OCI-M2 (cell line): ENCODE data around the gene UGT1A10.
"Not testable (repeated sequence)": the region's sequence is repeated elsewhere in the genome, so short reads cannot be mapped to it uniquely, and the experiment has no call there.

Experiments
- DNase-seq: peaks from one replicate; lab custom pipeline; 2025; ENCODE audit not compliant: unreplicated experiment; lab: John Stamatoyannopoulos, UW

Gene UGT1A10

GRCh38 chr2:233636306-233636705, at the start of gene UGT1A10:
UGT1A10 (plus strand) TSS chr2:233636448; CDS start chr2:233636523, 75 bp downstream.
- not testable (repeated sequence) for DNase-seq

DNA sequence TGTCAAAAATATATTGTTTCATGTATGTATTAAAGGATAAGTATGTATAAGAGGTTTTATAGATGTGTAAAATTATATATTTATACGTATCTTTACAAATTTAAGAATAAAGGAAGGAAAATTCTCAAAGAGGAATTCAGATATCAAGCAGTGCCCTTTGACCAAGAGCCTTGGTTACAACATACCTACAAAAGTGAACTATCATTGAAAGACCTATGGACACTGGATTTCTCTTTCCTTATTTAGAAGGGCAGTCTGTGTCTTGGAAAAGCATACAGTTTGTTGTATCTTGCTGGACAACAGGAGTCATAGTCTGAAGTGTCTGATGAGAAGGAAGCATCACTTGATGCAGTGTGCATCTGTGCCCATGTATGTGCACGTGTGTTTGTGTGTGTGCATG, 47.8 kb upstream of the UGT1A10 start:
- DNase-seq, result no peak

- not testable (repeated sequence) for DNase-seq
These were observed 43.5 kb upstream of the UGT1A10 start for GRCh38 chr2:233592706-233593105.

DNA sequence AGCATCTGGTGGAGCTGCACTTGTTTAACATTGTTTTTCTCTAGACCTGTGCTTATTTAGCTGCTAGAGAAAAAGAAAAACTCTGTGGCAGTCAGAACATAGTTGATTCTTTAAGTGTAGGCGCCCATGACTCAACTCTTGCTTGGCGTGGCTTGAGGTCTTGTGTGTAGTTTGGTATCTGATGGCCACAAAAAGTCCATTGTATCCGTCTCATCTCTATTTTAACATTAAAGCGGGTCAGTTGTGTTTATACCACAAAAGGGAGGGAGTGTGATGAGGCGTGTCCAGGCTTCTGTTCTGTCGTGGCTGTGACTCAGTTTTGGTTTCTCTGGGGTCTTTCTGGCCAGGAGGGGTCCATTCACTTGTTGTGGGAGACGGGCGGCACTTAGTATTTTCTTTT, 43.0 kb upstream of the UGT1A10 start:
- no peak for DNase-seq

- DNase-seq, result no peak
These were observed 38.7 kb upstream of the UGT1A10 start for GRCh38 chr2:233597522-233597921.

DNA sequence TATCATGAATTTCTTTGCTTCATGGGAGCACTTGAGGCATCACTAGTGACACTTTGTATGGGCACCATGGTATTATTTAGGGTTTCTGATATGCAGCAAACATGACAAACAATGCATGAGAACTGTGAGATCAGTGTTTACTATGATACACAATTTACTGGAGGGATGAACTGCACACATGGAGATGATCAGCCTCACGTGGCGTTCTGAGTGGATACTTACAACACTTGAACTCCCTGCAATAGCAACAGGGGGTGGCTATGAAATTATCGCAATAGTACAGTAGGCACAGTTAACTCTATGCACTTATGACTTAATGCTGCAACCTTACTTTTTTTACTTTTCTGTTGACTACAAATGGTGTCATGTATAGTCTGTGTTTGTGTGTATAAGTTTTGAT, 37.3 kb upstream of the UGT1A10 start:
- DNase-seq, result no peak

- no peak for DNase-seq
These were observed 35.9 kb upstream of the UGT1A10 start for GRCh38 chr2:233600386-233600785.

GRCh38 chr2:233602076-233602475, 34.2 kb upstream of the UGT1A10 start:
- DNase-seq, result no peak

DNA sequence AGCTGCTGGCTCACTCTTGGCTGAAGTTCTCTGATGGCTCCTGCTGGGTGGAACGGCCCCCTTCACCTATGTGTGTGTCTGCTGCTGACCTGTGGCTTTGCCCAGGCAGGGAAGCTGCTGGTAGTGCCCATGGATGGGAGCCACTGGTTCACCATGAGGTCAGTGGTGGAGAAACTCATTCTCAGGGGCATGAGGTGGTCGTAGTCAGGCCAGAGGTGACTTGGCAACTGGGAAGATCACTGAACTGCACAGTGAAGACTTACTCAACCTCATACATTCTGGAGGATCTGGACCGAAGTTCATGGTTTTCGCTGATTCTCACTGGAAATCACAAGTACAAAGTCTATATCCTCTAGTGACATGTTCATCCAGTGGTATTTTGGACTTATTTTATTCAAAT, 32.7 kb upstream of the UGT1A10 start:
- no peak for DNase-seq

- DNase-seq, result no peak
These were observed 31.4 kb upstream of the UGT1A10 start for GRCh38 chr2:233604826-233605225.

DNA sequence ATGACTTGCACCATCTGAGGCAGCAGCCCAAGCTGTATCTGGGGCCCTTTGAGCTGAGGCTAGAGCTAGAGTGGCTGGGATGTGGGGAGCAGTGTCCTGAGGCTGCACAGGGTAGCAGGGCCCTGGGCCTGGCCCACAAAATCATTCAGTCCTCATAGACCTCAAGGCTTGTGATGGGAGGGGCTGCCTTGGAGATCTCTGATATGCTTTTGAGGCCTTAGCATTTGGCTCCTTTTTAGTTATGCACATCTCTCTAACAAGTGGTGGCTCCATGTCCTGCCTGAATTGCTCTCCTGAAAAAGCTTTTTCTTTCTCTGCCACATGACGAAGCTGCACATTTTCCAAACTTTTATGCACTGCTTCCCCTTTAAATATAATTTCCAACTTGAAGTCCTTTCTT, 30.6 kb upstream of the UGT1A10 start:
- DNase-seq, result no peak

- no peak for DNase-seq
These were observed 25.0 kb upstream of the UGT1A10 start for GRCh38 chr2:233611284-233611683.

GRCh38 chr2:233617476-233617875, 18.8 kb upstream of the UGT1A10 start, which contains the start of gene UGT1A8:
UGT1A8 (plus strand) TSS chr2:233617633; CDS start chr2:233617708, 75 bp downstream.
- DNase-seq, result not testable (repeated sequence)

DNA sequence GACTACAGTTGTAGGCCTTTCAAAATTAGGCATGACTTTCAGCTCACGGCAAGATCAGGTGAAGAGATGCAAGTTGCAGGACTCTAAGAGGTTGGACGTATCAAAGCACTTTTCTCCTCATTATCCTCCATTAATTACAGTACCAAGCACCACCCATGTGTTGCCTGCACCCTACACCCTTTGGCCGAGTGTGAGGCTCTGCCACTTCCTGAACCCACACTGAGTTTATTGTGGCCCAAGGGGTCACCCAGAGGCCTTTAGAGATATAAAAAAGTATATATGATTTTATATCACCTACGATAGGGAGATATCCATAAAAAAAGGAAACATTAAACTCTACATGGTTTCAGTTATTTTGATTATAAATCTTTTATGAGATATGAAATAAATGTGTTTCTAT, 16.0 kb upstream of the UGT1A10 start:
- DNase-seq, result no peak

DNA sequence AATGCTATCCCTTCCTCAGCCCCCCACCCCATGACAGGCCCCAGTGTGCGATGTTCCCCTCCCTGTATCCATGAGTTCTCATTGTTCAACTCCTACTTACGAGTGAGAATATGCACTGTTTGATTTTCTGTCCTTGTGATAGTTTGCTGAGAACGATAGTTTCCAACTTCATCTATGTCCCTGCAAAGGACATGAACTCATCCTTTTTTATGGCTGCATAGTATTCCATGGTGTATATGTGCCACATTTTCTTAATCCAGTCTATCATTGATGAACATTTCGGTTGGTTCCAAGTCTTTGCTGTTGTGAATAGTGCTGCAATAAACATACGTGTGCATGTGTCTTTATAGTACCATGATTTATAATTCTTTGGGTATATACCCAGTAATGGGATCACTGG, 14.4 kb upstream of the UGT1A10 start:
- DNase-seq, result not testable (repeated sequence)

DNA sequence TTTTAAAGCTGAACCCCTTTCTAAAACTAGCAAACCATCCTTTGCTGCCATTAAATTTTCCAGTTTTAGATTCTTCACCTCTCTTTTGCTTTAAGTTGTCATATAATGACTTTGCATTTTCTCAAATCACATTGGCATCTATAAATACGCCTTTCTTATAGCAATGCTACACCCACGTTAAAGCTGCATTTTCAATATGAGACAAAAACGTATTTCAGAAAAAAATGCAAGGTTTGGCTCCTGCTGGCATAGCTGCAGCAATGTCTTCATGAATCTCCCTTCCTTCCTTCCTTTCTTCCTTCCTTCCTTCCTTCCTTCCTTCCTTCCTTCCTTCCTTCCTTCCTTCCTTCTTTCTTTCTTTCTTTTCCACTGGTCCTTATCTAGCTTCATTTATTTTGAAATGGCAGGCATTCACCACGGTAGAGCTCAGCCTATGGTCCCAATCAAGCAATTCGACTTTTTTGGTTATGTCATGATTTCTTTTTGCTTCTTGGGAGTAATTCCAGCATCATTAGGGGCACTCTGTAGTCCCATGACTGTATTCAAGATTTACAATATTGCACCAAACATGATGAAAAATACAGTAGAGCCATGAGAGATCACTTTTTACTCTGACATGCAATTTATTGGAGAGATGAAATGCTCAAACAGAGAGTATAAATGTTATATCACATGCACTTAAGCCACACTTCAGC, 8.8 kb upstream of the UGT1A10 start:
- DNase-seq, result no peak

DNA sequence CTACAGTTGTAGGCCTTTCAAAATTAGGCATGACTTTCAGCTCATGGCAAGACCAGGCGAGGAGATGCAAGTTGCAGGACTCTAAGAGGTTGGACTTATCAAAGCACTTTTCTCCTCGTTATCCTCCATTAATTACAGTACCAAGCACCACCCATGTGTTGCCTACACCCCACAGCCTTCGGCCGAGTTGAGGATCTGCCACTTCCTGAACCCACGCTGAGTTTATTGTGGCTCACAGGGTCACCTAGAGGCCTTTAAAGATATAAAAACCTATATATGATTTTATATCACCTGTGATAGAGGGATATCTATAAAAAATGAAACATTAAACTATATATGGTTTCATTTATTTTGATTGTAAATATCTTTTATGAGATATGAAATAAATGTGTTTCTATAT, 2.6 kb downstream of the UGT1A10 start:
- DNase-seq, result no peak

GRCh38 chr2:233639860-233640259, 3.6 kb downstream of the UGT1A10 start:
- DNase-seq, result no peak

DNA sequence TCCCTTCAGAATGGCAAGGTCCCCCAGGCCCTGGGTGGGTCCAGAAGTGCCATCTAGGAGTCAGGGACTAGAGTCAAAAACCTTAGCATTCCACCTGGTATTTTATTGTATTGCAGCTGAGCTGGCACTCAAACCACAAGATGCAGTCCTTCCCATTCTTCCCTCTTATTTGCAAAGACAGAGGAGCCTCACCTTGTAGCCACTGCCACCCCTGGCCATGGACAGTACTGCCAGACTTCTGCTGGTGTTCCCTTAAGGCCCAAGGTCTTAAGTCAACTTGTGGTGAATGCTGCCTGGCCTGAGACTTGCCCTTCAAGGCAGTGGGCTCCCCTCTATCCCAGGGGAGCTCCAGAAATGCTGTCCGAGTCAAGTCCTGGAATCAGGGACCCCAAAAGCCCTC, 6.9 kb downstream of the UGT1A10 start:
- no peak for DNase-seq

DNA sequence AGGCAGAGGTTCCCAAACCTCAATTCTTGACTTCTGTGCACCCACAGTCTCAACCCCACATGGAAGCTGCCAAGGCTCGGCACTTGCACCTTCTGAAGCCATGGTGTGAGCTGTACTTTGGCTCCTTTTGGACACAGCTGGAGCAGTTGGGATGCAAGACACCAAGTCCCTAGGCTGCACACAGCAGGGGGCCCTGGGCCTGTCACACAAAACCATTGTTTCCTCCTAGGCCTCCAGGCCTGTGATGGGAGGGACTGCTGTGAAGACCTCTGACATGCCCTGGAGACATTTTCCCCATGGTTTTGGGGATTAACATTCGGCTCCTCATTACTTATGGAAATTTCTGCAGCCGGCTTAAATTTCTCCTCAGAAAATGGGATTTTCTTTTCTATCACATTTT, 9.8 kb downstream of the UGT1A10 start:
- DNase-seq, result not testable (repeated sequence)

DNA sequence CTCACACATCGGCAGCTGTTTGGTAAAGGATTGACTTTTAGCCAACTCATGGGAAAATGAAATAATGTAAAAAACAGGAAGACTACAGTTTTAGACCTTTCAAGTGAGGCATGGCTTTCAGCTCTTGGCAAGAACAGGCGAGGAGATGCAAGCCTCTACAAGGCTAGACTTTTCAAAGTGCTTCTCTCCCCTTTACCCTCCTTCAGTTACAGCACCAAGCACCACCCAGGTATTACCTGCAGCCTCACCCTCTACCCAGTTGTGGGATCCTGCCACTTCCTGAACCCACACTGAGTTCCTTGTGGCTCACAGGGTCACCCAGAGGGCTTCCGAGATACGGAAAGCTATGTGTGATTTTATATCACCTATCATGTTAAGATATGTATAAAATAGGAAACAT, 14.7 kb downstream of the UGT1A10 start:
- no peak for DNase-seq

GRCh38 chr2:233651430-233651829, 15.2 kb downstream of the UGT1A10 start:
- no peak for DNase-seq

- DNase-seq, result no peak
These were observed 18.3 kb downstream of the UGT1A10 start for GRCh38 chr2:233654501-233654900.
